H9 (cell line): ENCODE results near the gene APOL2. TPM values are rescaled to one million over a fixed set of nuclear protein-coding genes. Genes with fewer than 3 reads are reported as not detected.
"Not testable (repeated sequence)": the region's sequence is repeated elsewhere in the genome, so short reads cannot be mapped to it uniquely, and the experiment has no call there.

Source experiments
- DNase-seq: peaks from one replicate; pipeline ENCODE4 v3.0.0-alpha.2; 2017
- H2AFZ ChIP-seq: one replicate; pipeline ENCODE4 v1.6.1; 2013; ENCODE audit warnings: mild to moderate bottlenecking, low read length, control low read depth, moderate library complexity
- H2AK5ac ChIP-seq: 2 replicates; pipeline ENCODE4 v1.6.1; 2013; ENCODE audit warnings: low read length, control low read depth, mixed read lengths; ENCODE audit not compliant: insufficient read length
- H2BK120ac ChIP-seq: one replicate; pipeline ENCODE4 v1.6.1; 2013; ENCODE audit warnings: low read depth, mild to moderate bottlenecking, low read length, control low read depth, inconsistent platforms; ENCODE audit not compliant: poor library complexity, severe bottlenecking
- H2BK12ac ChIP-seq: 2 replicates; pipeline ENCODE4 v1.6.1; 2013; ENCODE audit warnings: low read length, control low read depth, mixed read lengths, low read depth; ENCODE audit not compliant: insufficient read length
- H2BK15ac ChIP-seq: 2 replicates; pipeline ENCODE4 v1.6.1; 2013; ENCODE audit warnings: low read depth, low read length, control low read depth
- H2BK20ac ChIP-seq: one replicate; pipeline ENCODE4 v1.6.1; 2013; ENCODE audit warnings: low read depth, mild to moderate bottlenecking, low read length, control low read depth, inconsistent platforms; ENCODE audit not compliant: poor library complexity, severe bottlenecking
- H2BK5ac ChIP-seq: 2 replicates; pipeline ENCODE4 v1.6.1; 2013; ENCODE audit warnings: low read length, control low read depth, mixed read lengths; ENCODE audit not compliant: insufficient read length
- H3K14ac ChIP-seq: 2 replicates; pipeline ENCODE4 v1.6.1; 2013; ENCODE audit warnings: low read length, control low read depth; ENCODE audit not compliant: insufficient read depth
- H3K18ac ChIP-seq: 2 replicates; pipeline ENCODE4 v1.6.1; 2013; ENCODE audit warnings: low read depth, mild to moderate bottlenecking, mixed read lengths, low read length, control low read depth; ENCODE audit not compliant: insufficient read length
- H3K23ac ChIP-seq: 2 replicates; pipeline ENCODE4 v1.6.1; 2013; ENCODE audit warnings: low read length, control low read depth, mixed read lengths, low read depth; ENCODE audit not compliant: insufficient read length
- H3K23me2 ChIP-seq: 2 replicates; pipeline ENCODE4 v1.6.1; 2013; ENCODE audit warnings: low read depth, mild to moderate bottlenecking, mixed read lengths, low read length, control low read depth; ENCODE audit not compliant: insufficient read length, poor library complexity, severe bottlenecking
- H3K27ac ChIP-seq: 2 replicates; pipeline ENCODE4 v1.5.1; 2013; ENCODE audit warnings: low read length, control low read depth, mixed read lengths, low read depth; ENCODE audit not compliant: insufficient read length
- H3K27me3 ChIP-seq: 2 replicates; pipeline ENCODE4 v1.6.1; 2013; ENCODE audit warnings: low read length, control low read depth, inconsistent platforms; ENCODE audit not compliant: insufficient read depth
- H3K4ac ChIP-seq: 2 replicates; pipeline ENCODE4 v1.6.1; 2013; ENCODE audit warnings: low read depth, mild to moderate bottlenecking, control low read depth, inconsistent platforms, low read length, moderate library complexity
- H3K4me1 ChIP-seq: 2 replicates; pipeline ENCODE4 v1.6.1; 2013; ENCODE audit warnings: low read length, control low read depth, inconsistent platforms; ENCODE audit not compliant: insufficient read depth
- H3K4me2 ChIP-seq: 2 replicates; pipeline ENCODE4 v1.6.1; 2013; ENCODE audit warnings: low read length, control low read depth, mixed read lengths; ENCODE audit not compliant: insufficient read length, insufficient read depth
- H3K56ac ChIP-seq: 2 replicates; pipeline ENCODE4 v1.6.1; 2013; ENCODE audit warnings: low read depth, mild to moderate bottlenecking, mixed read lengths, low read length, control low read depth; ENCODE audit not compliant: insufficient read length
- H3K79me1 ChIP-seq: 2 replicates; pipeline ENCODE4 v1.6.1; 2013; ENCODE audit warnings: low read depth, mild to moderate bottlenecking, moderate library complexity, low read length, control low read depth, inconsistent platforms; ENCODE audit not compliant: insufficient read depth, poor library complexity, severe bottlenecking
- H3K79me2 ChIP-seq: 2 replicates; pipeline ENCODE4 v1.6.1; 2013; ENCODE audit warnings: low read length, control low read depth, inconsistent platforms; ENCODE audit not compliant: insufficient read depth
- H3K9ac ChIP-seq: 2 replicates; pipeline ENCODE4 v1.6.1; 2013; ENCODE audit warnings: low read length, control low read depth, mixed read lengths; ENCODE audit not compliant: insufficient read length; ENCODE audit errors: extremely low read depth
- H3K9me3 ChIP-seq: one replicate; pipeline ENCODE4 v1.6.1; 2013; ENCODE audit warnings: low read depth, low read length, inconsistent platforms; ENCODE audit not compliant: control insufficient read depth
- H3T11ph ChIP-seq: one replicate; pipeline ENCODE4 v1.6.1; 2013; ENCODE audit warnings: mild to moderate bottlenecking, low read length, control low read depth, inconsistent platforms
- H4K20me1 ChIP-seq: one replicate; pipeline ENCODE4 v1.6.1; 2013; ENCODE audit not compliant: control insufficient read depth, insufficient read length, insufficient read depth
- H4K5ac ChIP-seq: 2 replicates; pipeline ENCODE4 v1.6.1; 2013; ENCODE audit warnings: low read depth, mild to moderate bottlenecking, mixed read lengths, low read length, control low read depth; ENCODE audit not compliant: insufficient read length
- H4K8ac ChIP-seq: replicated peaks from 2 replicates; pipeline ENCODE4 v1.6.1; 2013; ENCODE audit warnings: low read length, control low read depth, mixed read lengths, low read depth; ENCODE audit not compliant: insufficient read length
- H4K91ac ChIP-seq: 2 replicates; pipeline ENCODE4 v1.6.1; 2013; ENCODE audit warnings: low read depth, mild to moderate bottlenecking, moderate library complexity, mixed read lengths, low read length, control low read depth; ENCODE audit not compliant: insufficient read length
- H3K27ac Mint-ChIP-seq, 3 experiments: 2 replicates in 2 of 3; 3 replicates in 1 of 3; pipeline ENCODE4 v1.8.0; 2020 to 2021; ENCODE audit warnings: mixed read lengths in 3 of 3, mild to moderate bottlenecking in 1 of 3, moderate library complexity in 1 of 3
- H3K27me3 Mint-ChIP-seq: 2 replicates; pipeline ENCODE4 v1.8.0; 2021; ENCODE audit warnings: low read depth, mild to moderate bottlenecking, moderate library complexity, mixed read lengths
- H3K36me3 Mint-ChIP-seq, 3 experiments: 2 replicates in 2 of 3; 3 replicates in 1 of 3; pipeline ENCODE4 v1.8.0; 2020 to 2021; ENCODE audit warnings: low read depth in 3 of 3, mixed read lengths in 3 of 3; ENCODE audit not compliant: insufficient read depth in 1 of 3
- H3K4me1 Mint-ChIP-seq, 2 experiments: 2 replicates each; pipeline ENCODE4 v1.8.0; 2020; ENCODE audit warnings: mixed read lengths in 2 of 2
- H3K4me3 Mint-ChIP-seq, 2 experiments: 2 replicates in 1 of 2; 3 replicates in 1 of 2; pipeline ENCODE4 v1.8.0; 2020 to 2021; ENCODE audit warnings: mild to moderate bottlenecking in 2 of 2, mixed read lengths in 2 of 2, moderate library complexity in 1 of 2
- H3K9me3 Mint-ChIP-seq, 2 experiments: 2 replicates in 1 of 2; 3 replicates in 1 of 2; pipeline ENCODE4 v1.8.0; 2020; ENCODE audit warnings: mild to moderate bottlenecking in 2 of 2, mixed read lengths in 2 of 2, moderate library complexity in 1 of 2
- CTCF ChIP-seq: fragments of 200-600 bp; sonication (generic); conservative IDR thresholded peaks from 3 replicates; pipeline ENCODE4 v1.8.0; 2021; ENCODE audit warnings: antibody characterized with exemption, mild to moderate bottlenecking
- WGBS: extraction: QIAGEN DNeasy Blood & Tissue Kit; methylation state at CpG from one replicate; pipeline ENCODE4 v1.1.7; 2013; ENCODE audit warnings: missing lambda C conversion rate, low lambda C conversion rate, mixed read lengths; ENCODE audit not compliant: insufficient read length; ENCODE audit errors: extremely low coverage; 5-methylcytosine and 5-hydroxymethylcytosine counted together
- total RNA-seq: library from RNA; stranded (reverse); gene quantifications from 2 replicates; pipeline ENCODE4 v1.2.1, GENCODE V29; 2021

Gene APOL2
- total RNA-seq, 1 experiment from 2014 or later = 15.6 TPM

GRCh38 chr22:36231051-36231450 lies 8.3 kb downstream of the APOL2 start:
- H3K79me1 ChIP-seq, H4K5ac ChIP-seq, H3K27me3 ChIP-seq, H3K23ac ChIP-seq, H4K20me1 ChIP-seq, H3K4ac ChIP-seq, H2AK5ac ChIP-seq, H2BK120ac ChIP-seq, H3K27me3 Mint-ChIP-seq, H3K56ac ChIP-seq, H2BK5ac ChIP-seq, H3K14ac ChIP-seq, H3K4me2 ChIP-seq, H3K9me3 Mint-ChIP-seq, H3K9ac ChIP-seq, H3K27ac Mint-ChIP-seq, H3T11ph ChIP-seq, H2AFZ ChIP-seq, H3K4me3 Mint-ChIP-seq, H4K8ac ChIP-seq, H3K9me3 ChIP-seq, H3K27ac ChIP-seq, H2BK12ac ChIP-seq, H2BK20ac ChIP-seq, H3K23me2 ChIP-seq, H3K79me2 ChIP-seq, H3K18ac ChIP-seq, H3K4me1 ChIP-seq, H4K91ac ChIP-seq, H2BK15ac ChIP-seq: not testable (repeated sequence)
- peaks cover 10 to 65% (median 43%) of the 10 kb centered on the region in 3 experiments for H3K36me3 Mint-ChIP-seq
- DNase-seq = peak; percentile 67
- no CpG with 5 or more reads among the region's 5 CpGs for WGBS
- peak; percentile 50; the same call in 2 of the 3 replicates for TF ChIP-seq CTCF
- peaks cover 4 to 13% of the 10 kb centered on the region in 2 experiments for H3K4me1 Mint-ChIP-seq

- not testable (repeated sequence) for H3K27me3 ChIP-seq, H3K23ac ChIP-seq, H3K4me3 Mint-ChIP-seq, H3K79me1 ChIP-seq, H2BK5ac ChIP-seq, H4K91ac ChIP-seq, H3K56ac ChIP-seq, DNase-seq, H3K4me2 ChIP-seq, H2BK12ac ChIP-seq, H2BK20ac ChIP-seq, H3K14ac ChIP-seq, H3K27me3 Mint-ChIP-seq, H3K27ac Mint-ChIP-seq, H2BK15ac ChIP-seq, H3K4ac ChIP-seq, H3K4me1 ChIP-seq, H2BK120ac ChIP-seq, H3K9me3 Mint-ChIP-seq, H4K8ac ChIP-seq, H4K5ac ChIP-seq, H3T11ph ChIP-seq, H2AFZ ChIP-seq, H3K27ac ChIP-seq, H2AK5ac ChIP-seq, H3K23me2 ChIP-seq, H4K20me1 ChIP-seq, H3K9me3 ChIP-seq, H3K9ac ChIP-seq, H3K18ac ChIP-seq, H3K79me2 ChIP-seq
- no CpG with 5 or more reads among the region's 3 CpGs for WGBS
- peaks cover 4 to 13% of the 10 kb centered on the region in 2 experiments for H3K4me1 Mint-ChIP-seq
- H3K36me3 Mint-ChIP-seq = peaks cover 10 to 53% (median 38%) of the 10 kb centered on the region in 3 experiments
Measured at GRCh38 chr22:36229649-36230048, 9.7 kb downstream of the APOL2 start.
